HepG2 (cell line): ENCODE measurements around the gene MED25. TPM values are rescaled to one million over a fixed set of nuclear protein-coding genes. Genes with fewer than 3 reads are reported as not detected.

Experiments
- BCL6 ChIP-seq: IDR thresholded peaks from 2 replicates; pipeline ENCODE4 v1.6.1; 2016; ENCODE audit warnings: missing genetic modification reagents, missing compliant biosample characterization
- CHD2 ChIP-seq: IDR thresholded peaks from 2 replicates; pipeline ENCODE4 v1.6.1; 2011; ENCODE audit warnings: low read depth, low read length, improper control_type of control experiment
- ESRRA ChIP-seq: sonication (generic); formaldehyde crosslinking; IDR thresholded peaks from 2 replicates; pipeline ENCODE4 v1.5.1; 2020; ENCODE audit warnings: mild to moderate bottlenecking, low read depth, missing genetic modification reagents
- GABPA ChIP-seq, 2 experiments: IDR thresholded peaks; 2 replicates each; pipeline ENCODE4 v1.6.1; 2011 to 2016; ENCODE audit warnings: low read depth in 2 of 2, low read length in 1 of 2, missing biosample characterization in 1 of 2, missing genetic modification characterization in 1 of 2
- GPN1 ChIP-seq: sonication (generic); formaldehyde crosslinking; IDR thresholded peaks from 2 replicates; pipeline ENCODE4 v1.5.1; 2020; ENCODE audit warnings: missing genetic modification reagents, borderline replicate concordance
- HOXA7 ChIP-seq: sonication (generic); formaldehyde crosslinking; IDR thresholded peaks from 2 replicates; pipeline ENCODE4 v1.8.1; 2022; ENCODE audit warnings: mild to moderate bottlenecking, missing genetic modification reagents, moderate library complexity
- KMT2A ChIP-seq: sonication (generic); formaldehyde crosslinking; IDR thresholded peaks from 2 replicates; pipeline ENCODE4 v1.4.0; 2020; ENCODE audit warnings: missing genetic modification reagents
- MYC ChIP-seq: sonication (generic); formaldehyde crosslinking; IDR thresholded peaks from 2 replicates; pipeline ENCODE4 v1.9.0; 2021; ENCODE audit warnings: missing genetic modification reagents, borderline replicate concordance
- NCOR1 ChIP-seq: fragments of 200-600 bp; sonication (generic); IDR thresholded peaks from 2 replicates; pipeline ENCODE4 v1.7.0; 2017; ENCODE audit warnings: antibody characterized with exemption, low read length, borderline replicate concordance
- SPEN ChIP-seq: sonication (generic); formaldehyde crosslinking; IDR thresholded peaks from 2 replicates; pipeline ENCODE4 v1.5.1; 2020; ENCODE audit warnings: low read depth, mild to moderate bottlenecking, missing genetic modification reagents
- SRY ChIP-seq: sonication (generic); formaldehyde crosslinking; IDR thresholded peaks from 2 replicates; pipeline ENCODE4 v1.8.0; 2022; ENCODE audit warnings: mild to moderate bottlenecking, missing genetic modification reagents
- ZBTB33 ChIP-seq: sonication (generic); formaldehyde crosslinking; IDR thresholded peaks from 2 replicates; pipeline ENCODE4 v1.4.0; 2020; ENCODE audit warnings: missing genetic modification reagents
- ZBTB42 ChIP-seq: sonication (generic); formaldehyde crosslinking; IDR thresholded peaks from 2 replicates; pipeline ENCODE4 v1.5.0; 2020; ENCODE audit warnings: mild to moderate bottlenecking, missing genetic modification reagents
- ZFAT ChIP-seq: sonication (generic); formaldehyde crosslinking; conservative IDR thresholded peaks from 2 replicates; pipeline ENCODE4 v1.8.1; 2023; ENCODE audit warnings: missing genetic modification reagents, inconsistent platforms
- ZFP36 ChIP-seq: fragments of 150-350 bp; IDR thresholded peaks from 2 replicates; pipeline ENCODE4 v1.6.1; 2018; ENCODE audit warnings: borderline replicate concordance, low read length, low read depth; ENCODE audit not compliant: partially characterized antibody
- ZKSCAN1 ChIP-seq: fragments of 150-350 bp; IDR thresholded peaks from 2 replicates; pipeline ENCODE4 v1.6.1; 2014; ENCODE audit warnings: low read length
- ZNF274 ChIP-seq: sonication (generic); formaldehyde crosslinking; IDR thresholded peaks from 2 replicates; pipeline ENCODE4 v1.5.1; 2020; ENCODE audit warnings: mild to moderate bottlenecking, missing genetic modification reagents
- ZNF343 ChIP-seq: sonication (generic); formaldehyde crosslinking; IDR thresholded peaks from 2 replicates; pipeline ENCODE4 v1.4.0; 2020; ENCODE audit warnings: mild to moderate bottlenecking, missing genetic modification reagents
- ZNF614 ChIP-seq: IDR thresholded peaks from 2 replicates; pipeline ENCODE4 v1.6.1; 2018; ENCODE audit warnings: missing biosample characterization, missing genetic modification reagents, inconsistent platforms, borderline replicate concordance
- ZNF672 ChIP-seq: sonication (generic); formaldehyde crosslinking; IDR thresholded peaks from 2 replicates; pipeline ENCODE4 v1.8.1; 2022; ENCODE audit warnings: missing genetic modification reagents
- ZNF678 ChIP-seq: sonication (generic); formaldehyde crosslinking; IDR thresholded peaks from 2 replicates; pipeline ENCODE4 v1.4.0; 2020; ENCODE audit warnings: mild to moderate bottlenecking, missing genetic modification reagents
- ZNF713 ChIP-seq: sonication (generic); formaldehyde crosslinking; IDR thresholded peaks from 2 replicates; pipeline ENCODE4 v1.4.0; 2020; ENCODE audit warnings: mild to moderate bottlenecking, missing genetic modification reagents
- ZNF816 ChIP-seq: sonication (generic); formaldehyde crosslinking; IDR thresholded peaks from 2 replicates; pipeline ENCODE4 v1.8.0; 2022; ENCODE audit warnings: missing genetic modification reagents, mild to moderate bottlenecking, borderline replicate concordance
- ZNF850 ChIP-seq: sonication (generic); formaldehyde crosslinking; conservative IDR thresholded peaks from 2 replicates; pipeline ENCODE4 v1.9.0; 2021; ENCODE audit warnings: mild to moderate bottlenecking, missing genetic modification reagents
- polyA plus RNA-seq, 8 experiments: library from polyadenylated mRNA; depleted of rRNA in 3 of 8; stranded (reverse) in 7 of 8; unstranded in 1 of 8; fragments of >200 nt; fragmentation: Illumina TruSeq in 4 of 8; extraction: Trizol in 4 of 8; gene quantifications; 2 replicates each; pipeline versions ENCODE4 v1.2.1 to v1.2.3, GENCODE V29; 2011 to 2016; ENCODE audit warnings: low read depth in 4 of 8, missing spikeins in 1 of 8, mixed read lengths in 1 of 8; ENCODE audit not compliant: insufficient read depth in 1 of 8
- total RNA-seq, 5 experiments: library from RNA; depleted of rRNA; stranded (reverse); fragments of >200 nt; fragmentation: Illumina TruSeq; extraction: Trizol; gene quantifications; 2 replicates each; pipeline ENCODE4 v1.2.3, GENCODE V29; 2016; ENCODE audit warnings: low read depth in 1 of 5
- TF ChIP-seq, protein P1 (sequence below): sonication (generic); formaldehyde crosslinking; IDR thresholded peaks from 2 replicates; pipeline ENCODE4 v1.8.1; 2023; ENCODE audit warnings: mild to moderate bottlenecking, missing genetic modification reagents, borderline replicate concordance
- TF ChIP-seq, protein P2 (sequence below): sonication (generic); formaldehyde crosslinking; conservative IDR thresholded peaks from 2 replicates; pipeline ENCODE4 v1.4.0; 2020; ENCODE audit warnings: missing genetic modification reagents

The MED25 gene
- total and polyA plus RNA-seq, 2 of the 13 experiments (the other 11 are each of a cell fraction or from before 2014, with no cell fraction given), result 11.1 to 15.1 TPM

GRCh38 chr19:49869484-49870308 lies 51.6 kb downstream of the MED25 start (continued):
- TF ChIP-seq ZNF816 (CRISPR knock-in tag) (no peak), HOXA7 (CRISPR knock-in tag) (no peak), SPEN (CRISPR knock-in tag) (no peak; the same call in 1 of the 2 replicates), ZNF614 (CRISPR knock-in tag) (no peak; the same call in 1 of the 2 replicates), ZFAT (CRISPR knock-in tag) (no peak), ZNF850 (no peak), ZNF274 (CRISPR knock-in tag) (no peak), NCOR1 (no peak), CHD2 (no peak), ZNF713 (no peak), ZNF343 (CRISPR knock-in tag) (no peak), KMT2A (CRISPR knock-in tag) (peak; percentile 54; the same call in 1 of the 2 replicates), ZBTB42 (CRISPR knock-in tag) (no peak), ZFP36 (no peak), ZNF672 (CRISPR knock-in tag) (no peak), ZNF678 (CRISPR knock-in tag) (peak; percentile 77; the same call in 1 of the 2 replicates), ESRRA (CRISPR knock-in tag) (peak; percentile 60), BCL6 (no peak), SRY (CRISPR knock-in tag) (0 out of 2 replicates have a peak, but pooled peaks have one; percentile 44), GABPA (IDR thresholded peaks at IDR 0.05; ENCODE audit: low read depth, low read length) (peak; percentile 19; the same call in 1 of the 2 replicates), GABPA (CRISPR knock-in tag; IDR thresholded peaks at IDR 0.05; ENCODE audit: low read depth) (peak; percentile 65), MYC (CRISPR knock-in tag) (peak; percentile 69; the same call in 1 of the 2 replicates), ZBTB33 (CRISPR knock-in tag) (no peak), GPN1 (CRISPR knock-in tag) (peak; percentile 85; the same call in 1 of the 2 replicates), ZKSCAN1 (no peak)
- TF ChIP-seq, protein P1, sequence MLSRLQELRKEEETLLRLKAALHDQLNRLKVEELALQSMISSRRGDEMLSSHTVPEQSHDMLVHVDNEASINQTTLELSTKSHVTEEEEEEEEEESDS (CRISPR knock-in tag), result no peak
- TF ChIP-seq, protein P2, sequence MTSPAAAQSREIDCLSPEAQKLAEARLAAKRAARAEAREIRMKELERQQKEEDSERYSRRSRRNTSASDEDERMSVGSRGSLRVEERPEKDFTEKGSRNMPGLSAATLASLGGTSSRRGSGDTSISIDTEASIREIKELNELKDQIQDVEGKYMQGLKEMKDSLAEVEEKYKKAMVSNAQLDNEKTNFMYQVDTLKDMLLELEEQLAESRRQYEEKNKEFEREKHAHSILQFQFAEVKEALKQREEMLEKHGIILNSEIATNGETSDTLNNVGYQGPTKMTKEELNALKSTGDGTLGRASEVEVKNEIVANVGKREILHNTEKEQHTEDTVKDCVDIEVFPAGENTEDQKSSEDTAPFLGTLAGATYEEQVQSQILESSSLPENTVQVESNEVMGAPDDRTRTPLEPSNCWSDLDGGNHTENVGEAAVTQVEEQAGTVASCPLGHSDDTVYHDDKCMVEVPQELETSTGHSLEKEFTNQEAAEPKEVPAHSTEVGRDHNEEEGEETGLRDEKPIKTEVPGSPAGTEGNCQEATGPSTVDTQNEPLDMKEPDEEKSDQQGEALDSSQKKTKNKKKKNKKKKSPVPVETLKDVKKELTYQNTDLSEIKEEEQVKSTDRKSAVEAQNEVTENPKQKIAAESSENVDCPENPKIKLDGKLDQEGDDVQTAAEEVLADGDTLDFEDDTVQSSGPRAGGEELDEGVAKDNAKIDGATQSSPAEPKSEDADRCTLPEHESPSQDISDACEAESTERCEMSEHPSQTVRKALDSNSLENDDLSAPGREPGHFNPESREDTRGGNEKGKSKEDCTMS, result no peak
